HL-60 (cell line): ENCODE results near the gene IFT81.
A peak's percentile ranks its signal among the peaks of the same experiment; 100 is the strongest.

Experiments used
- DNase-seq, 2 experiments: peaks; one replicate each; pipeline ENCODE4 v3.0.0-alpha.2; 2010 to 2020; ENCODE audit warnings: low read depth in 1 of 2, low spot score in 1 of 2
- H3K27ac ChIP-seq: fragments of 250-450 bp; sonication (Bioruptor Pico); replicated peaks from 2 replicates; pipeline ENCODE4 v1.5.1; 2020; ENCODE audit warnings: mild to moderate bottlenecking, moderate library complexity
- H3K27me3 ChIP-seq: fragments of 250-450 bp; sonication (Bioruptor Pico); 2 replicates; pipeline ENCODE4 v1.5.1; 2021; ENCODE audit warnings: mild to moderate bottlenecking, moderate library complexity; ENCODE audit not compliant: insufficient read depth, poor library complexity, severe bottlenecking
- H3K4me3 ChIP-seq: replicated peaks from 2 replicates; pipeline ENCODE4 v1.5.1; 2011; ENCODE audit warnings: mild to moderate bottlenecking, control low read depth, low read length; ENCODE audit not compliant: insufficient read depth
- GABPA ChIP-seq: IDR thresholded peaks from 2 replicates; pipeline ENCODE4 v1.6.1; 2012; ENCODE audit warnings: low read depth
- POLR2AphosphoS5 ChIP-seq: IDR thresholded peaks from 2 replicates; pipeline ENCODE4 v1.6.1; 2012; ENCODE audit warnings: low read depth
- SPI1 ChIP-seq: IDR thresholded peaks from 2 replicates; pipeline ENCODE4 v1.6.1; 2012; ENCODE audit warnings: low read depth, mild to moderate bottlenecking, borderline replicate concordance
- TF ChIP-seq, protein P1 (sequence below): IDR thresholded peaks from 2 replicates; pipeline ENCODE4 v1.6.1; 2012; ENCODE audit warnings: low read depth; ENCODE audit not compliant: insufficient replicate concordance
- TF ChIP-seq, protein P2 (sequence below): IDR thresholded peaks from one replicate; pipeline ENCODE4 v1.5.1; 2011; ENCODE audit warnings: low read length, control low read depth, inconsistent platforms; ENCODE audit not compliant: insufficient read depth

Gene IFT81

DNA sequence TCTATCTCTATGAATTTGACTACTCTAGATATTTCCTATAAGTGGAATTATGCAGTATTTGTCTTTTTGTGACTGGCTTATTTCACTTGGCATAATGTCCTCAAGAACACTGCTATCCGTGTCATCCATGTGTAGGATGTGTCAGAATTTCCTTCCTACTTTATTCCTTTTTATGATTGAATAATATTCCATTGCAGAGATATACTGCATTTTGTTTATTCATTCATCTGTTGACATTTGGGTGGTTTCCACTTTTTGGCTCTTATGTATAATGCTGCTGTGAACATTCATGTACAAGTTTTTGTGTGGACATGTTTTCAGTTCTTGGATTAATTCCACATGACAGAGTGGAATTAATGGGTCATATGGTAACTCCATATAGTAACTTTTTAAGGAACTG, 111.2 kb downstream of the IFT81 start:
- TF ChIP-seq, protein P1, sequence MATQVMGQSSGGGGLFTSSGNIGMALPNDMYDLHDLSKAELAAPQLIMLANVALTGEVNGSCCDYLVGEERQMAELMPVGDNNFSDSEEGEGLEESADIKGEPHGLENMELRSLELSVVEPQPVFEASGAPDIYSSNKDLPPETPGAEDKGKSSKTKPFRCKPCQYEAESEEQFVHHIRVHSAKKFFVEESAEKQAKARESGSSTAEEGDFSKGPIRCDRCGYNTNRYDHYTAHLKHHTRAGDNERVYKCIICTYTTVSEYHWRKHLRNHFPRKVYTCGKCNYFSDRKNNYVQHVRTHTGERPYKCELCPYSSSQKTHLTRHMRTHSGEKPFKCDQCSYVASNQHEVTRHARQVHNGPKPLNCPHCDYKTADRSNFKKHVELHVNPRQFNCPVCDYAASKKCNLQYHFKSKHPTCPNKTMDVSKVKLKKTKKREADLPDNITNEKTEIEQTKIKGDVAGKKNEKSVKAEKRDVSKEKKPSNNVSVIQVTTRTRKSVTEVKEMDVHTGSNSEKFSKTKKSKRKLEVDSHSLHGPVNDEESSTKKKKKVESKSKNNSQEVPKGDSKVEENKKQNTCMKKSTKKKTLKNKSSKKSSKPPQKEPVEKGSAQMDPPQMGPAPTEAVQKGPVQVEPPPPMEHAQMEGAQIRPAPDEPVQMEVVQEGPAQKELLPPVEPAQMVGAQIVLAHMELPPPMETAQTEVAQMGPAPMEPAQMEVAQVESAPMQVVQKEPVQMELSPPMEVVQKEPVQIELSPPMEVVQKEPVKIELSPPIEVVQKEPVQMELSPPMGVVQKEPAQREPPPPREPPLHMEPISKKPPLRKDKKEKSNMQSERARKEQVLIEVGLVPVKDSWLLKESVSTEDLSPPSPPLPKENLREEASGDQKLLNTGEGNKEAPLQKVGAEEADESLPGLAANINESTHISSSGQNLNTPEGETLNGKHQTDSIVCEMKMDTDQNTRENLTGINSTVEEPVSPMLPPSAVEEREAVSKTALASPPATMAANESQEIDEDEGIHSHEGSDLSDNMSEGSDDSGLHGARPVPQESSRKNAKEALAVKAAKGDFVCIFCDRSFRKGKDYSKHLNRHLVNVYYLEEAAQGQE, result no peak
- TF ChIP-seq, protein P2, sequence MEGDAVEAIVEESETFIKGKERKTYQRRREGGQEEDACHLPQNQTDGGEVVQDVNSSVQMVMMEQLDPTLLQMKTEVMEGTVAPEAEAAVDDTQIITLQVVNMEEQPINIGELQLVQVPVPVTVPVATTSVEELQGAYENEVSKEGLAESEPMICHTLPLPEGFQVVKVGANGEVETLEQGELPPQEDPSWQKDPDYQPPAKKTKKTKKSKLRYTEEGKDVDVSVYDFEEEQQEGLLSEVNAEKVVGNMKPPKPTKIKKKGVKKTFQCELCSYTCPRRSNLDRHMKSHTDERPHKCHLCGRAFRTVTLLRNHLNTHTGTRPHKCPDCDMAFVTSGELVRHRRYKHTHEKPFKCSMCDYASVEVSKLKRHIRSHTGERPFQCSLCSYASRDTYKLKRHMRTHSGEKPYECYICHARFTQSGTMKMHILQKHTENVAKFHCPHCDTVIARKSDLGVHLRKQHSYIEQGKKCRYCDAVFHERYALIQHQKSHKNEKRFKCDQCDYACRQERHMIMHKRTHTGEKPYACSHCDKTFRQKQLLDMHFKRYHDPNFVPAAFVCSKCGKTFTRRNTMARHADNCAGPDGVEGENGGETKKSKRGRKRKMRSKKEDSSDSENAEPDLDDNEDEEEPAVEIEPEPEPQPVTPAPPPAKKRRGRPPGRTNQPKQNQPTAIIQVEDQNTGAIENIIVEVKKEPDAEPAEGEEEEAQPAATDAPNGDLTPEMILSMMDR, result no peak
- TF ChIP-seq POLR2AphosphoS5 (no peak), GABPA (no peak), SPI1 (no peak)
- no peak for DNase-seq
- Histone ChIP-seq H3K27me3 (no peaks in the 10 kb centered on the region), H3K27ac (peak overlapping the region; percentile 41; the same call in 1 of the 2 replicates), H3K4me3 (no peak overlapping the region)

DNA sequence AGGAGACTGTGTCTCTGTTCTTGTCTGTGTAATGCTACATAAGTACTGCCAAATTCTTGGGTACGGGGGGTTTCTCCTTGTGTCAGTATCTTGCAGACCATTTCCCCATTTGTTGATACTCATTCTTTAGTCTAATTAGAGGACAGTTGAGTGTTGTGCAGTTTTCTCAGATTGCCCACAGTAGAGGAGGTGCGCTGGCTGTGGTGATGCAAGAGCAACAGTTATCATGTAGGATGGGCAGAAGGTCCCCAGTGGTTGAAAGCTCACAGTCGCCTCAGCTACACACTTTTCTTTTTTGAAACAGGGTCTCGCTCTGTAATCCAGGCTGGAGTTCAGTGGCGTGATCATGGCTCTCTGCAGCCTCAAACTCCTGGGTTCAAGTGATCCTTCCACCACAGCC, 119.1 kb downstream of the IFT81 start:
- no peaks in the 10 kb centered on the region for H3K27me3 ChIP-seq
- H3K27ac ChIP-seq, result no peak overlapping the region
- no peak for DNase-seq
- TF ChIP-seq POLR2AphosphoS5 (no peak), SPI1 (no peak), GABPA (no peak)
- TF ChIP-seq, protein P1, result no peak
- TF ChIP-seq, protein P2, result no peak
- no peak overlapping the region for H3K4me3 ChIP-seq

DNA sequence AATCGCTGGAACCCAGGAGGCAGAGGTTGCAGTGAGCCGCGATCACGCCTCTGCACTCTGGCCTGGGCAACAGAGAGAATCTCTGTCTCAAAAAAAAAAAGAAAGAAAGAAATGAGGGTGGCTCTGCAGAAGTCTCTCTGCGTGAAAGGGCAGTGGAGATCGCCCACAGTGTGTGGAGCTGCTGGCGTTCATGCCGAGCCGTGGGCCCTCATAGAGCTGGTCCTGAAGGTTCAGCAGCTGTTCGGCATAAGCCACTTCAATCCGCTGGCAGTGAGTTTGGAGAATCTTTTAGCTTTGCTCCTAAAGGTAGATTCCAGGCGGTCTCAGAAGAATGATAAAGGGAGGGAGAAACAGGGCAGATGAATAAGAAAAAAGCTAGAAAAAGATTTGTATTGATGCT, 120.2 kb downstream of the IFT81 start:
- H3K27ac ChIP-seq, result no peak overlapping the region
- TF ChIP-seq SPI1, result no peak
- no peak for TF ChIP-seq POLR2AphosphoS5
- TF ChIP-seq GABPA, result no peak
- TF ChIP-seq, protein P2, result no peak
- TF ChIP-seq, protein P1, result no peak
- DNase-seq, result no peak
- no peak overlapping the region for H3K4me3 ChIP-seq
- H3K27me3 ChIP-seq, result no peaks in the 10 kb centered on the region
